Stimulated activated CD4-positive, alpha-beta T cell treated with anti-CD3 and anti-CD28 coated beads, TNF-alpha, amount 100 ng/mL, for 24 hours (primary cell): Measurements from ENCODE around the gene SBNO2.
"Not testable (repeated sequence)": the region's sequence is repeated elsewhere in the genome, so short reads cannot be mapped to it uniquely, and the experiment has no call there.

ENCODE experiments used
- DNase-seq, 3 experiments: peaks; one replicate each; pipeline ENCODE4 v3.0.0-alpha.2; 2020; ENCODE audit warnings: low read depth in 3 of 3

SBNO2 gene

GRCh38 chr19:1173845-1174809, at the start of gene SBNO2:
SBNO2 (minus strand) TSS chr19:1174268; CDS start chr19:1154276, 19,992 bp downstream.
- peak; percentile 89 to 92 (median 89) for DNase-seq

- no peak for DNase-seq
Measured at GRCh38 chr19:1223018-1223855, 49.2 kb upstream of the SBNO2 start.

- no peak for DNase-seq
Measured at GRCh38 chr19:1222394-1222793, 48.3 kb upstream of the SBNO2 start.

DNA sequence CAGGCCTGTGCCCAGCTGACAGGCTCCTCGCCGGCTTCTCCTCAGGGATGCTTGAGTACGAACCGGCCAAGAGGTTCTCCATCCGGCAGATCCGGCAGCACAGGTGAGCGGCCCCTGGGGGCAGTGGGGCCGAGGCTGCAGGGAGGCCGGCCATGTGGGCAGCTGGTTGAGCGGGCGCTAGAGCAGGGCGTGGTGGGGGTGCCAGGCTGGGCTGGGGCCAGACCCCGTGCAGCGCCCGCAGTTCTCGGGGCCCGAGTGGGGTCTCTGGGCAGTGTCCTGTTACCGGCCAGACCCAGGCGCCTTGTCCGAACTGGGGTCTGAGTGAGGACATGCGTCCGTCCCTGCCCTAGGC, 47.8 kb upstream of the SBNO2 start:
- no peak for DNase-seq

- DNase-seq = no peak
Measured at GRCh38 chr19:1220976-1221903, 47.2 kb upstream of the SBNO2 start.

DNA sequence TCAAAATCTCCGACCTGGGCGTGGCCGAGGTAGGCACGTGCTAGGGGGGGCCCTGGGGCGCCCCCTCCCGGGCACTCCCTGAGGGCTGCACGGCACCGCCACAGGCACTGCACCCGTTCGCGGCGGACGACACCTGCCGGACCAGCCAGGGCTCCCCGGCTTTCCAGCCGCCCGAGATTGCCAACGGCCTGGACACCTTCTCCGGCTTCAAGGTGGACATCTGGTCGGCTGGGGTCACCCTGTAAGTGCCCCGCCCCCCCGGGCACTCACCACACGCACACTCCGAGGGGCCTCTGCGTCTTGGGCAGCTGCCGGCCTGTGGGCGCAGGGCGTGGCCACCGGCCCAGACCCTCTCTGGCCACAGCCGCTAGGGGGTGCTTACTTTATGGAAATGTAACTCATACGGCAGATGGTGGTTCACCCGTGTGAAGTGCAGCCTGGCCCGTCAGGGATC, 46.4 kb upstream of the SBNO2 start:
- no peak for DNase-seq

DNA sequence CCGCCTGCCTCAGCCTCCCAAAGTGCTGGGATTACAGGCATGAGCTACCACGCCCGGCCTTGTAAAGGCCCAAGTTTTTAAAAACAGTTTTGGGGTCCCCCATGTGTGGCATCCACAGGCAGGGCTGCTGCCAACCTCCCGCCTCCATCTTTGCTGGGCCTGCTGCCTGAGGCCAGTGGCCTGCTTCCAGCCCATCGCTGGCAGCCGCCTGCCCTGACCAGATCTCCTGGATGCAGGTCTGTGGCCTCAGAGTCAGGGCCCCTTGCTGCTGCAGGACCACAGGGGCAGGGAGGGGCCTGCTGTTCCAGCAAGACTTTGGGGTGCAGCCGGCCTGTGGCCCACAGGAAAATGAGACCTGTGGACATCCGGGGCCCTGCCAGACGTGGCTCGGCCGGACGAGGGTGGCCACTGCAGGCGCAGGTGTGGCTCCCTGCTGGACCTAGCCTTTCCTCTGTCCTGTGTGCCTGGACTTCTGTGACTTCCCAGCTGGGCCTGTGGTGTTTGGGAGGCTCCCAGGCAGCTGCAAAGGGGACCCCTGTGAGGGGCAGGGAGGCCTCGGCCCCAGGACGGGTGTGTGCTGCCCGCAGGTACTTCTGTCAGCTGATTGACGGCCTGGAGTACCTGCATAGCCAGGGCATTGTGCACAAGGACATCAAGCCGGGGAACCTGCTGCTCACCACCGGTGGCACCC, 45.9 kb upstream of the SBNO2 start:
- DNase-seq = no peak

DNA sequence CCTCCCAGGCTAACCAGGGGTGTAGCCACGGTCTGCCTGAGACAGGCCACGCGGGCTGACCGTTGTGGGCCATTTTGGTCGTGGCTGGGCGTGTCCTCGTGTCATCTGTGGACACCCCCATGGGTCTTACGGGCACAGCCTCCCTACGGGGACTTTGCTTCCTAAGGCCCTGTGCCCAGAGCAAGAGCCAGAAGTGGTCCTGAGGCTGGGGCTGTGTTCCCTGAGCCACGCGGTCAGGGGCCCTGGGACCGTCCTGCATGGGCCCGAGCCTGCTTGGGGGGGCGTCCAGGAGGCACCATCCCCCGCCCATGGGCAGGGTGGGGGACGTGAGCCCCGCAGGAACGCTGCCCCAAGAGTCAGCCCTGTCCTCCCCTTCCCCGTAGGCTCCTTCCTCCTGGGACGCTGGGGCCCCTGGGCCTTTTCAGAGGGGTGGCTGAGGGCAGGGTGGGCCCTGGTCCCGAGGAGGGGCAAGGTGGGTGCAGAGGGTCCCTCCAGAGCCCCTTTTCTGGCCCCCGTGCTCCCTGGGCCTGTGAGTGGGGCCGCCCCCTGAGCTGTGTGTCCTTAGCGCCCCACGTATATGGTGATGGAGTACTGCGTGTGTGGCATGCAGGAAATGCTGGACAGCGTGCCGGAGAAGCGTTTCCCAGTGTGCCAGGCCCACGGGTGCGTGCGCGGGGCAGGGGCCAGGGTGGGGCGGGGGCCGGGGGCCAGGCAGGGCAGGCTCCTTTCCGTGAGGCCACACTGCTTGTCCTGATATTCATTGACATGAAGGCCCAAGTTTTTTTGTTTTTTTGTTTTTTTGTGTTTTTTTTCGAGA, 44.9 kb upstream of the SBNO2 start:
- no peak for DNase-seq

DNA sequence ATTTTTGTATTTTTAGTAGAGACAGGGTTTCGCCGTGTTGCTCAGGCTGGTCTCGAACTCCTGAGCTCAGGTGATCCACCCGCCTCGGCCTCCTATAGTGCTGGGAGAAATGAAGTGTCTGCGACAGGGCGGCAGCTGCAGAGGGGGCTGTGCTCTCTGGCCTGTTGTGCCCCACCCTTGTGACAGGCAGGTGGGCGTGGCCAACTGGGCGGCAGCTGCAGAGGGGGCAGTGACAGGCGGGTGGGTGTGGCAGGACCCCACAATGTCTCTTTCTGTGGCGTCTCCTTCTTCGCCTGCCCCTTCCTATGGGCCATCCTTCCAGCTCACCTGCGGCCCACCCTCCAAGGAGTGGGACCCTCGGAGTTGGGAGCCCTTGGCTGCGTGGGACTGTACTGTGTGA, 43.3 kb upstream of the SBNO2 start:
- no peak for DNase-seq

- DNase-seq = no peak
Measured at GRCh38 chr19:1216756-1217155, 42.7 kb upstream of the SBNO2 start.

DNA sequence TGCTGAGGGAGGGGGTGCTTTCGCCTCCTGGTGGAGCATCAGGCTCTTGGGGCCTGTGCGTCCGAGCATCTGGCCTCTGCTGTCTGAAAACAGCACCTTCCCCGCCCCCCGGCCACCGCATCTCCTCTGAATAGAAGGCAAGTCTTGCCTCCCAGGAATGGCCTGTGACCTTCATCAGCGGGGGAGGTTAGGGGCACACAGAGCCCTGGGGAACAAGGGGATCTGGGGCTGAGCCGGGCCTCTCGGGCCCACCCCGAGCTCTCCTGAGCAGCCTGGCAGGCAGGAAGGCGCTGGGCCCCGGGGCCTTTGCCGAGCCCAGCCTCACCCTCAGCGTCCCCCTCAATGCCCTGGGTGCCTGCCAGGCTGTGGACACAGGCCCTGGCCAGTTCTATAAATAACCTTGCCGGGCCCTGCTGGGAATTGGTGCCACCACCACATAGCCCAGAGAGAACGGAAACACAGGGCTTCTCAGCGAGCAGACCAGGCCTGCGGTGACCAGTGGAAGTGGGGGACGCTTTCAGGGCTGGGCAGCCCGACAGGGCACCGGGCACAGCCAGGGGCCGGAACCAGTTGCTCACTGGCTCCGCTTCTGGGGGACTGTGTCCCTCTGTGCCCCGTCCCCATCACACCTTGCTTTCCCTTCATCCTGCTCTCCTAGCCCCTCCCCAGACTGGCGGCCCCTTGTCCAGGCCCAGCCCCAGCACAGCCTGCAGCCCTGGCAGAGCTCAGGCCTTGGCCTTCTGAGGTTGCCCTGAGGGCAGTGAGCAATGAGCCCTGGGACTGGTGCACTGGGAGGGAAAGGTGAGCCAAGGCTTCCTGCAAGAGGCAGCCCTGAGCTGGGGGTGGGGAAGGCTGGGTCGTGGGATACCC, 41.0 kb upstream of the SBNO2 start:
- no peak for DNase-seq

DNA sequence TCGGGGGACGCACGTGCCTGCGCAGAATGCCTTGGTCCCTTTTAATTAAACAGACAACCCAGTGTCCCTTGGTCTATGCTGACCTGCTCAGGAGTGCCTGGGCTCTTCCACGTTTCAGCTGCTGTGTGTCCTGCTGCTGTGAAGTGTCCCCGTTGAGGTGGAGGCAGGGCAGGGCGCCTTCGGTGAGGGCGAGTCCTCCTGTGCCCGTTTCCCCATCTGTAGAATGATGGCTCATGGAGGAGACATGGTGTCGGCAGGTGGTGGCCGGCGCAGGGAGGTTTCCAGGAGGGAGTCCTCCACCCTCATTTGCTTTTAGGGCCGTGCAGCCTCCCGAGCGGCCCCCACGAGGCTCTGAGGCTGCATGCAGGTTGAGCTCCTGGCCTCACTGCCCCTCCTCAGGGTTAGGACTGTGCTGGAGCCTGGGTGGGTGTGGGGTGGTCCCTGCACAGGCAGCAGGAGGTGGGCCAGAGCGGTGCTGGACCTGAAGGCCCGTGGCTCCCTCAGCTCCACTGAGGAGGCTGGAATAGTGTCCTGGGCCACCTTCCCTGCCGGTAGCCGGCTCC, 40.3 kb upstream of the SBNO2 start:
- DNase-seq = no peak

DNA sequence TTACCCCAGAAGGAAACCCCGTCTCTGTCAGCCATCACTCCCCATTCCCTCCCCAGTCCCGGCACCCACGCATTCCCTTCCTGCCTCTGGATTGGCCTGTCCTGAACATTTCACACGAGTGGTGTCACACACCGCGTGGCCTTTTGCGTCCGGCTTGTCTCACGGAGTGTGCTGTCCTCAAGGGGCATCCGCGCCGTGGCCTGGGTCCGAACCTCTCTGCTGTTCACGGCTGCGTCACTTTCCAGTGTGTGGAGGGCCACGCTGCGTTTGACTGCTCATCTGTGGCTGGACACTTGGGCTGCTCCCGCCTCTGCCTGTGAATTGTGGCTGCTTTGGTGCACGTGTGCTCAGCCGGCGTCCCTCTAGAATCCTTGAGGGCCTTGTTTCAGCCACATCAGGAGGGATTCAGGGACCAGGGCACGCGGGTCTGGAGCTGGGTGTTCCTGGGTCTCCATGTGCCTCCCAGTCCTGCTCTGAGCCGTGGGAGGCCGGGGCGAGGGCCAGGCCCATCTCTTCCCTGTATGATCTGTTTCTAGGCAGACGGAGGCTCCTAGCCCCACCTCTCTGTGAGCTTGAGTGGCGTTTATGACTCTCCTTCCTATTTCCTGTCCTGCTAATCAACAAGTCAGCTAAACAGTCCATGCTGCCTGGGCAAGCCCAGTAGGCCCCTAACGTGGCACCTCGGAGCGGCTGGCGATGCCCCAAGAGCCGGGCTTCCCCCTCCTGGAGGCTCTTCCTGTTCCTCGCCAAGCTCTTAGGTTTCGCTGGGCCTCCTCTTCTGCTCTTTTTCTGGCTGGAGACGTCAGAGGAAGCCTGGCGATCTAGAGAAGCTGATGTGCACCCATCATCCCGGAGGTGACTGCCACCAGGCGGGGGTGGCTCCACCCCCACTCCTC, 39.6 kb upstream of the SBNO2 start:
- DNase-seq = peak in 1 of 3 experiments; percentile 50

DNA sequence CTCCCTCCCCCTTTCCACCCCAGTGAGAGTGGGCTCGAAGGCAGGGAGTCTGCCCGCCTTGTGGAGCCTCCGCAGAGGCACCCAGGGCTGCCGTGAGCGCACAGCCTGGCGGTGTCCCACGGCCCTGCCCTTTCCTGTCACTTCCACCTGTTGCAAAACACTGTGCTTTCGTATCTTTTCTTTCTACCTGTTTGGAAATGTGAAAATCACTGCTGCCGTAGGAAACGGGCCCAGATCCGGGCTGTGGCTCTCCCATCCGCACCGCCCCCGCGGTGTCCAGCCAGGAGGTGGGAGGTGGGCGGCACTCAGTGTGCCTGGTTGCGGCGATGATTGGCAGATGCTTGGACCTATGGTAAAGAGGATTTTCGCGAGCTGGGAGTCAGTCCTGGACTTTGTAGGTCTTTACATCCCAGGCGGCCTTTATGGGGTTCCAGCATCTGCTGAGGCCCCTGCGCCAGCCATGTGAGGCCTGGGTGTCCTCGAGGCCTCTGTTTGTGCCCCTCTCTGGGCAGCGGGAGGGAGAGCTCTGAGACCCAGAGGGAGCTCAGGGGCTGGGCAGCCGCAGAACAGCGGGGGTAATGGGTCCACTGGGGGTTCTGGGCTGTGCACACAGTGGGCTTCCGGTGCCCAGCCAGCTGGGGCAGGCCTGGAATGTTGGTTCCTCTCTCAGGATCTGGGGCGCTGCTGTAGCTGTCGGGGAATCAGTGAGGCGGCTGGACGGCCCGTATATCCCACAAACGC, 37.6 kb upstream of the SBNO2 start:
- DNase-seq = no peak

GRCh38 chr19:1210227-1210538, 36.1 kb upstream of the SBNO2 start:
- DNase-seq = no peak

GRCh38 chr19:1208830-1209229, 34.8 kb upstream of the SBNO2 start:
- not testable (repeated sequence) for DNase-seq

- peak in 1 of 3 experiments; percentile 27 for DNase-seq
Measured at GRCh38 chr19:1206864-1207450, 32.9 kb upstream of the SBNO2 start.
